ENCODE data around the gene PWP1.

The PWP1 gene

DNA sequence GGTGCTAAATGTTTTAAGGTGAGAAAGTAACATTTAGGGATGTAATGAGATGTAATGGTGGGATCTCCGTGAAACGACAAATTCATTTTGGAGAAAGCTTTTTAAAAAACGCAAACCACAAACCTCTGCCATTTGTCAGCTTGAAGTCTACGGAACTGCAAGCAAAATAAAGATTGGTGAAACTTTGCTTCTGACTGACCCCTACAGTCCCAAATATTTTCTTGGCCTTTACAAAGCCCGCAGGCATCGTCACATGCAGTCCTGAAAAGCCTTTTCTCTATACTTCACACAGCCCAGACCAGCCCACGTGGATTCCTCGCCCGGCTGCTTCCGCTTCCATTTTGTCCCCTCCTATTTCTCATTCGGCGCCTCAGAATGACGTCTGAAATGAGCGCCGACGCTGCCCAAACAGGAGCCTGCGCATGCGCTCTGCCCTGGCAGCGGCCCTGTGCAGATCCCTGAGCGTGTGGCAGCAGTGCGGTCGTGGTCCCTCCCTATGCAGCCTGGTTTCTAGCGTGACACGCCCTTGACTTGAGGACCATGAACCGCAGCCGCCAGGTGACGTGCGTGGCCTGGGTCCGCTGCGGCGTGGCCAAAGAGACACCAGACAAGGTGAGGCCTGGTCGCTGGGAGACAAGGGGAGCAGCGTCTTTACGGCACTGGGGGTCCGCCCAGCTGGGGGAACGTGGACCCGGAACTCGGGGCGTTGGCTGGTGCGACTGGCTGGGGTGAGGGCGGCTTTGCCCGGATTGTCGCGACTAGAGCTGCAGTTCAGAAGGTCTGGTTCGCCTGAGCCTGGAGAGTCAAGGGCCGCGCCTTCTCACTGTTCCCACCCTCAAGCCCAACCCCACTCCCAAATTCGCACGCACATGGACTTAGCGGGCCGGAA lies at the start of gene PWP1:
TSS of gene PWP1 (plus strand) at position 440 of the 889 bp plus-strand sequence. CDS start at position 541, 101 bp downstream.
- DNase-seq = peak; percentile 97 to 99 (median 99)

DNA sequence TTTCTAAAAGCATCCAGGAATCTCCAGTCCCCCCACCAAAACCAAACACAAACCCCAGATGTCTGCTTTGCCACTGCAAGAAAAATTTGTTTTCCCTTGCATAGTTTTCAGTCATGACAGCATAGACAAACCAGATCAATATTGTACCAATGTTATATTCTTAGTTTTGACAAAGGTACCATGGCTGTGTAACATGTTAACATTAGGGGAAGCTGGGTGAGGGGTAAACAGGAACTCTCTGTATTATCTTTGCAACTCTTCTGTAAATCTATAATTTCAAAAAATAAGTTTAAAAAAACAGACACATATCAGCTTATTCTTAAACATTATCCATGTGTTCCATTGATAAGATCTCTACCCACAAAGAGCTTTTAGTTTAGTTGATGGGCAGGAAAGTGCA lies 44.4 kb upstream of the PWP1 start:
- no peak for DNase-seq

GRCh38 chr12:107642240-107642639 lies 43.4 kb upstream of the PWP1 start:
- peak in 1 of 3 experiments; percentile 26 for DNase-seq

DNA sequence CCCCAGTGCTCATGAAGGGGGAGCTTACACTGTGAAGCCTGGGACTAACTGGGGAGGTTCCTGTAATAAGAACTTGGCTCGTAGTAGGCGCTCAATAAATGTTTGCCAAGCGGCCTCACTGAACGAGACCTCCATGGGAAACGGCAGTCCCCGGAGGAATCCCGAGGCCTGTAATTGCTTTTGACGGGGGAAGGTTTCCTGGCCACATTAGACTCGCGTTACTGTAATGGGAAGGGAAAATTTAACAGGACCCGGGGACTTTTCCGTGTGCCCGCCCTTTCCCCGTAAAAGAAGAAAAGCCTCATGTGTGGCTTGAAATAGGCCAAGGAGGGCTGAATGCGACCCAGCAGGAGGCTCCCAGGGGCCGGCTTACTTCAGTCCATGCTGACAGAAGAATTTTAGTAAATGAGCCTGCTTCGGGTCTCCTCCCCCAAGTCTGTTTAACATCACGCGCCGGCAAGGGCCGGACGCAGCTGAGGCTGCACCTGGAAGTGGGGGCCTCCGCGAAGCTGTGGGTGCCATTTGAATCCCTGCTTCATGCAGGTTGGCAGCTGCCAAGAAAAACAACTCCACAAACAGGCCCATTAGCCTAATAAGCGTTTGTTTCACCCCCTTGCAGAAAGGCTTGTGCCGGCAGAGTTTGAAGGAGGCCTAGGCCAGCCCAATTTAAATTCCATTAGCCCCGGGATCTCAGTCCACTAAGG lies 39.8 kb upstream of the PWP1 start:
- peak; percentile 65 to 89 (median 73) for DNase-seq

GRCh38 chr12:107646436-107646835 lies 39.2 kb upstream of the PWP1 start:
- peak in 1 of 3 experiments; percentile 40 for DNase-seq

DNA sequence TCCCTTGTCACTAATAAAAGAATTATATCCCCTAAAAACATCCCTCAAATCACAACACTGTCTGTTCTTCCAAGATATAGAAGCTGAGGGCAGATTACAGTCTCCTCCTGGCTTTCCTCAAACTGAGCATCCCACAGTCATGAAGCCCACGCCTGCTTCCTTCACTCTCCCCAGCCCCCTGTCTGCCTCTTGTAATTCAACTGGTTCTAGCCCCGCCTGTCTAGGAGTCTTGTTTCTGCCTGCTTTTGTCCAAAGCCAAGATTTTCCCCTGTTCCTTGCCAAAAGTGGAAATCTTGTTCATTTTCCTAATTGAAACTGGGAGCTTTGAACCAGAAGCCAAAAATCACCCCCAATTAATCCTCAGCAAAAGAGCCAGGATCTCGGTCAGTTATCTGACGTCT lies 35.9 kb upstream of the PWP1 start:
- no peak for DNase-seq

DNA sequence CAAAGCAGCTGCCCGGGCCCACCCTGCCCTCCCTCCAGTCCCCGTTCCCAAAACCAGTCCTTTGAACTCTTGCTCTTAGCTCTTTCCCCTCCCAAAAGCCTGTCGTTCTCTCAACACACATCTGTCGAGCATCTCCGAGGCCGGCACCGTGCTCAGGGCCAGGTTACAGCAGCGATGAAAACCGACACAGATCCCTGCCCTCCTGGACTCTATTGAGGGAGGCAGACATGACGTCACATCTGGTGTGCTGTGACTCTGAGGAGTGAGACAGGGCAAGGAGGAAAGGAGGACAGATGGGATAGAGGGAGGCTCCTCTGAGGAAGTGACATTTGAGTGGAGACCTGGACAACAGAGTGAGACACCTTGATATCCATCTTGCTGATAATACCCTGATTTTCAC lies 34.6 kb upstream of the PWP1 start:
- DNase-seq = no peak

- DNase-seq = no peak
Observed at GRCh38 chr12:107651571-107652449, 33.8 kb upstream of the PWP1 start.

- no peak for DNase-seq
Observed at GRCh38 chr12:107653519-107653918, 32.1 kb upstream of the PWP1 start.

GRCh38 chr12:107654873-107655272 lies 30.7 kb upstream of the PWP1 start:
- no peak for DNase-seq

DNA sequence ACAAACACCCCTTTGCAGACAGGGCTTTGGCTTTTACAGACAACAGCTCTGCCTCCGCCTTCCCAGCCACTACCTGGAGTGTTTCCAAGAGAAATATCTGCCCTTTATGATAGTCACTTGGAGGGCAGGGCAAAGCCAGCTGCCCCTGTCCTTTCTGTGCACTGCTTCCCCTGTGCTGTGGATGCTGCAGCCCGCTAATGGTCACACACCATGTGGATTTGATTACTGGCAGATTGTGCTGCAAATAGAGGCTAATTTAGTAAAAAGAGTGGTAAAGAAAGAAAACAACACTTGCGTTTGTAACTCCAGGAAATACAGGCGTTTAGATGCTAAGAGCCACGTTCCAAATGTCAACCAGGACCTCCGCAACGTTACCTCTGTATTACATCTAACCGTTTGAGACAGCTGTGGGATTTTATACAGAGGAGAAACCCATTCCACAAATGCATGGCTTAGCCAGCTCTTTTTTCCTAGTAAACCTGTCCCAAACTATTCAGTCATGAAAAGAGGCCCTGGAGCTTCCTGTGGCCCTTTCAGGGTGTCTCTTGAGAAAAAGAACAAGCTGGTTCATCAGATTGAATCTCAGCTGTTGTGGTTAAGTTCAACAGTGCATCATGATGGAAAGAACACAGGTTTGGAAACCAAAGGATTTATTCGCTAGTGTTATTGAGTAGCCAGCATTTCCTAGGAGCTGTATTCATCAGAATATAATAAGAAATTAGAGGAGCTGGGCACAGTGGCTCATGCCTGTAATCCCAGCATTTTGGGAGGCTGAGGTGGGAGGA lies 30.1 kb upstream of the PWP1 start:
- DNase-seq = no peak

DNA sequence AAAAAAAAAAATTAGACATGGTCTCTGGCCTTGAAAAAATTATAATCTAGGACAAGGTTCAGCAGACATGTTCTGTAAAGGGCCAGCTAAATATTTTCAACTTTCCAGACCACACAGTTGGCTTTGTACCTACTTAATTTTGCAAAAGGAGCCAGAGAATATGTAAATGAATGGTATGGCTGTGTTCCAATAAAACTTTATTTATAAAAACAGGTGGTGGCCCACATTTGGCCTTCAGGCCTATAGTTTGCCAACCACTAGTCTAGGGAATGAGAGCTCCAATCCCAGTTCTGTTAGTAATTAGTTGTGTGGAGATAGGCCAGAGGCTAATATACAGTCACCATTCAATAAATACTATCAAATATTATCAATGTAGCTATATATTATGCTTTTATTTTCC lies 29.3 kb upstream of the PWP1 start:
- DNase-seq = no peak

- no peak for DNase-seq
Observed at GRCh38 chr12:107657133-107657532, 28.5 kb upstream of the PWP1 start.

GRCh38 chr12:107657621-107658020 lies 28.0 kb upstream of the PWP1 start:
- DNase-seq = no peak

GRCh38 chr12:107660235-107660634 lies 25.4 kb upstream of the PWP1 start:
- no peak for DNase-seq

- no peak for DNase-seq
Observed at GRCh38 chr12:107660861-107661415, 24.7 kb upstream of the PWP1 start.

DNA sequence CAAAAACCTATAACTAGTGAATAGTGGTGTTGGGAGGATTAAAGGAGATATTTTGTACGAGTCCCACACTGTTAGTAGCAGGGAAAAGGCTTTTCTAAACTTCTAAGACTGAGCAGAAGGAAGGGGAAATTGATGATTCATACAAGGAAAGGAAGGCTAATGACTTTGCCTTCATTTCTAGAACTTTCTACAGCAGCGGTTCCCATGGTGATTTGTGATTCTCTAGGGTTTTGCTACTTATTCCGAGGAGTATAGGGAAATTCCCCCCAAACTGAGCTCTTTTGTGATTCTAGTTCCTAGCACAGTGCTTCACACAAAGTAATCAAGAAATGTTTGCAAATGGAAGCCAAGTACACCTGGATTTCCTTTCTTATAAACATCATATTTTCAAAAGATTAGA lies 23.8 kb upstream of the PWP1 start:
- no peak for DNase-seq

- DNase-seq = no peak
Observed at GRCh38 chr12:107662484-107662883, 23.1 kb upstream of the PWP1 start.

DNA sequence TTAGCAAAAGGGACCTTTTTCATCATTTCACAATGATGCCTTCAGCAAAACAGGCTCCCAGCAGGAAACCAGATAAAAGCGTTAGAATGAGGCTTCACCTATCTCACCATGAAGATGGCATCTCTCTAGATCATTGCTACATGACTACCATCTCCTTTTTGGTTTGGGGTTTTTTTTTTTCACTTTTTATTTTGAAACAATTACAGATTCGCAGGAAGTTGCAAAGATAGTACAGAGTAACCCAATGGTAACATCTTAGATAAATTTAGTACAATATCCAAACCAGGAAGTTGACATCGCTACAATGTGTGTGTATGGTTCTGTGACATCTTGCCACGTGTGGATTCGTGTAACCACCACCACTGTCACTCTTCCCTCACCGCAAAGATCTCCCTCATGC lies 22.3 kb upstream of the PWP1 start:
- no peak for DNase-seq

- DNase-seq = no peak
Observed at GRCh38 chr12:107666009-107666408, 19.6 kb upstream of the PWP1 start.

DNA sequence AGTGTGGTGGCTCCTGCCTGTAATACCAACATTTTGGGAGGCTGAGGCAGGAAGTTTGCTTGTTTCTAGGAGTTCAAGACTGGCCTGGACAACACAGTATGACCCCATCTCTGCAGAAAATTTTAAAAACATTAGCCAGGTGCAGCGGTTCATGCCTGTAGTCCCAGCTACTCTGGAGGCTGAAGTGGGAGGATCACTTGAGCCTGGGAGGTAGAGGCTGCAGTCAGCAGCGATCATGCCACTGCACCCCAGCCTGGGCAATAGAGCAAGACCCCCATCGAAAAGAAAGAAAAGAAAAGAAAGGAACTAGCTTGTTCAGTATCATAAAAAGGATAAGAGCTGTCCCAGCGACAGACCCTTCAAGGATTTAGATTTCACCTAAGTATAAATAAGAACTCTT lies 18.1 kb upstream of the PWP1 start:
- DNase-seq = no peak

All from NCI-H1417 (cell line).